Central memory CD4-positive, alpha-beta T cell (primary cell): ENCODE results near the gene GABRR2.
A peak's percentile ranks its signal among the peaks of the same experiment; 100 is the strongest.
"Not testable (repeated sequence)": the region's sequence is repeated elsewhere in the genome, so short reads cannot be mapped to it uniquely, and the experiment has no call there.

ENCODE experiments used
- DNase-seq: peaks from one replicate; pipeline ENCODE4 v3.0.0; 2022

The GABRR2 gene

GRCh38 chr6:89255417-89255816, 59.7 kb downstream of the GABRR2 start:
- DNase-seq, result no peak

GRCh38 chr6:89254569-89254968, 60.5 kb downstream of the GABRR2 start:
- no peak for DNase-seq

- no peak for DNase-seq
Measured at GRCh38 chr6:89252907-89253306, 62.2 kb downstream of the GABRR2 start.

- DNase-seq, result no peak
Measured at GRCh38 chr6:89251976-89252375, 63.1 kb downstream of the GABRR2 start.

GRCh38 chr6:89251170-89251569, 63.9 kb downstream of the GABRR2 start:
- DNase-seq, result no peak

- no peak for DNase-seq
Measured at GRCh38 chr6:89250239-89250638, 64.9 kb downstream of the GABRR2 start.

GRCh38 chr6:89244241-89244985, 70.7 kb downstream of the GABRR2 start:
- no peak for DNase-seq

GRCh38 chr6:89243331-89243629, 71.8 kb downstream of the GABRR2 start:
- DNase-seq, result no peak

GRCh38 chr6:89242574-89243330, 72.3 kb downstream of the GABRR2 start:
- peak; percentile 21 for DNase-seq

- peak; percentile 11 for DNase-seq
Measured at GRCh38 chr6:89239338-89239737, 75.8 kb downstream of the GABRR2 start.

- no peak for DNase-seq
Measured at GRCh38 chr6:89237158-89237557, 77.9 kb downstream of the GABRR2 start.

GRCh38 chr6:89233605-89234004, 81.5 kb downstream of the GABRR2 start:
- DNase-seq, result not testable (repeated sequence)

- DNase-seq, result no peak
Measured at GRCh38 chr6:89222712-89223039, 92.4 kb downstream of the GABRR2 start.

GRCh38 chr6:89221971-89222711, 93.0 kb downstream of the GABRR2 start:
- DNase-seq, result no peak

- no peak for DNase-seq
Measured at GRCh38 chr6:89221129-89221528, 94.0 kb downstream of the GABRR2 start.

GRCh38 chr6:89217299-89217910, 97.7 kb downstream of the GABRR2 start, which contains the start of gene GABRR1:
Gene GABRR1, minus strand, starts transcription at chr6:89217358. Its CDS starts 36 bp downstream, at chr6:89217322.
- DNase-seq, result no peak

GRCh38 chr6:89216411-89216810, 98.7 kb downstream of the GABRR2 start:
- DNase-seq, result no peak

- no peak for DNase-seq
Measured at GRCh38 chr6:89215391-89215790, 99.7 kb downstream of the GABRR2 start.

- DNase-seq, result no peak
Measured at GRCh38 chr6:89214197-89214596, 100.9 kb downstream of the GABRR2 start.

- no peak for DNase-seq
Measured at GRCh38 chr6:89212472-89212871, 102.6 kb downstream of the GABRR2 start.

- DNase-seq, result no peak
Measured at GRCh38 chr6:89209457-89209856, 105.6 kb downstream of the GABRR2 start.

- no peak for DNase-seq
Measured at GRCh38 chr6:89208551-89208950, 106.5 kb downstream of the GABRR2 start.
